ENCODE measurements around the gene BTNL3.
"Not testable (repeated sequence)": the region's sequence is repeated elsewhere in the genome, so short reads cannot be mapped to it uniquely, and the experiment has no call there.

Gene BTNL3

DNA sequence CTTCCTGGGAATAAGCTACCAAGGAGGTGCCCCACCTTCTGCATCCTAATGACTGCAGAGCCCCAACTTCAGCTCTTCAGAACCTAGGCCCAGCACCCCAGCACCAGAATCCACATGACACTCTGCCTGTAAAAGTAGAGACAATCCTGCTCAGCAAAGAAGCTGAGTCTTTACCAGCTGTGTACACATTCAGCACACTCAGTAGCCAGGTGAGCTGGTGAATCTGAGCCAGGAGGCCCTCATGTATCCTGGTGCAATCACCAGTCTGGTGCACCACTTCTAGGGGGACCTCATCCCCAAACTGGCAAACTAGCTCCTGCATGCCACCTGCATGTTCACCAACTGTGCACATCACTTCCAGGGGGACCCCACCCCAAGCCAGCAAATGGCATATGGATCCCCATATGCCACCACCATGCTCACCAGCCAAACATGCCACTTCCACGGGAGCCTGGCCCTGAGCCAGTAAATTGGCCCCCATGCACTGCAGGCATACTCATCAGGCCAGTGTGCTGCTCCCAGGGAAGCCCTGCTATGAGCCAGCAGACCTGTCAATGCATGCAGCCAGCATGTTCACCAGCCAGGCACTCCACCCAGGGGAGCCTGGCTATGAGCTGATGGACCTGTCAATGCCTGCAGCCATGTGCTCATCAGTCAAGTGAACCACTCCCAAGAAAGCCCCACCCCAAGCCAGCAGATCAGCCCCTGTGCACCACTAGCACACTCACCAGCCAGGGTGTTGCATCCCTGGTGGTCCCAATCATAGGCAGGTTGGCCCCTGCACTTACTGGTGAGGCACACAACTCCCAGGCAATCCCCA is 35.8 kb downstream of the BTNL3 start:
- no peak for DNase-seq

DNA sequence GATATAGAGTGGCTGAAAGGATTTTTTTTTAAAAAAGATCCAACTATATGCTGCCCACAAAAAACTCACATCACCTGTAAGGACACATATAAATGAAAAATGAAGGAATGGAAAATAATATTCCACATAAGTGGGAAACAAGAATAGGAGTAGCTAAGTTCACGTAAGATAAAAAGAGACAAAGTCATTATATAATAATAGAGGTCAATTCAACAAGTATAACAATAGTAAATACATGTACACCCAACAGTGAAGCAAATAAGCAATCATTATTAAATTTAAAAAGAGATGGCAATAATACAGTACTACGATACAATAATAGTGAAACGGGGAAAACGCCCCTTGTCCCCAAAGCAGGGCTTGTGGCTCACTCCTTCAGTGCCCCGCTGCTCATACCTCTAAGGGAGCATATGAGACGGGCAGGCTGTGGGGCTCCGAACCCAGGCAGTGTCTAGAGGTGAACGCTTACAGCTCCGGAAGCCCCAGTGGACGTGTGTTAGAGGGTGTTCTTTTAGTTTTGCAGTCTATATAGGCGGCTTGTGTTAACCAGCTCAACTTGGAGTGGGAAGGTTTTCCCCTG is 38.9 kb downstream of the BTNL3 start:
- DNase-seq: no peak

DNA sequence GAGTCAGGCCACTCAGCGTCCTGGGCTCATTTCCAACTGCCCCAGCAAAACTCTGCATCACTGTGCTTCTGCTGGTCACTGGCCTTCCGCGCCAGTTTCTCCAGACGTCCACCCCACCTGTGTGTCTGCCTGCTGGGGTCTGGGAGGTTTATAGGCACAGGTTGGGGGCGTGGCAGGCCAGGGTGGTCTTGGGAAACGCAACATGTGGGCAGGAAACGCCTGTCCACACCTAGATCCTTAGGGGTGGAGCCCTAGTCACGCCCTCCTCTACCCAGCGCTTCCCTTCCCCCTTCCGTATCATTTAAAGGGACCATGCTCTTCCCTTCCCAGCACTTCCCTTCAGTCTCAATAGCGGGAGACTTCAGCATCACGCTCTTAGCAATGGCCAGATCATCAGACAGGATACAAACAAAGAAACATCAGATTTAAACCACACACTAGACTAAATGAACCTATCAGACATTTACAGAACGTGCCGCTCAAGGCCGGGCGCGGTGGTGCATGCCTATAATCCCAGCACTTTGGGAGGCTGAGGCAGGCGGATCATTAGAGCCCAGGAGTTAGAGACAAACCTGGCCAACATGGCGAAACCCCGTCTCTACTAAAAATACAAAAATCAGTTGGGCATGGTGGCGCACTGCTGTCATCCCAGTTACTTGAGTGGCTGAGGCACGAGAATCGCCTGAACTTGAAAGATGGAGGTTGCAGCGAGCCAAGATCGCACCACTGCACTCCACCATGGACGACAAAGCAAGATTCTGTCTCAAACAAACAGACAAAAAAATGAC is 39.6 kb downstream of the BTNL3 start:
- no peak for DNase-seq

DNA sequence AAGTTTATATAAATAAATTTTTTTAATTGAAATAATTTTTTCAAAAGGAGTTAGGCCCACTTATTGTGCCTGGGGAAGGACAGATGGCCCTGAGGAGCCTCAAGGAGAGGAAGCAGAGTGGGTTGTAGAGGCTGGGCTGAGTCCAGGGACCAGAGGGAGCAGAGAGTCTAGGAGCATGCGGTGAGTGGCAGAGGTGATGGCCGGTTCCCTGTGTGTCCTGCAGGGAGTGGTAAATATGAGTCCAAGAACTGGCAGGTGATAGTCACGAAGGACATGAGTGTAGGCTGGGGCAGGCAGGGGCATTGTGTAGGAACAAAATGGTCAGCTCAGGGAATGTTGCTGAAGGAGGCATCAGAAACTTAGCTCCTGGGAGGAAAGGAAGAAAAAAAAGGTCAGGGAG is 43.1 kb downstream of the BTNL3 start:
- no peak for DNase-seq

DNA sequence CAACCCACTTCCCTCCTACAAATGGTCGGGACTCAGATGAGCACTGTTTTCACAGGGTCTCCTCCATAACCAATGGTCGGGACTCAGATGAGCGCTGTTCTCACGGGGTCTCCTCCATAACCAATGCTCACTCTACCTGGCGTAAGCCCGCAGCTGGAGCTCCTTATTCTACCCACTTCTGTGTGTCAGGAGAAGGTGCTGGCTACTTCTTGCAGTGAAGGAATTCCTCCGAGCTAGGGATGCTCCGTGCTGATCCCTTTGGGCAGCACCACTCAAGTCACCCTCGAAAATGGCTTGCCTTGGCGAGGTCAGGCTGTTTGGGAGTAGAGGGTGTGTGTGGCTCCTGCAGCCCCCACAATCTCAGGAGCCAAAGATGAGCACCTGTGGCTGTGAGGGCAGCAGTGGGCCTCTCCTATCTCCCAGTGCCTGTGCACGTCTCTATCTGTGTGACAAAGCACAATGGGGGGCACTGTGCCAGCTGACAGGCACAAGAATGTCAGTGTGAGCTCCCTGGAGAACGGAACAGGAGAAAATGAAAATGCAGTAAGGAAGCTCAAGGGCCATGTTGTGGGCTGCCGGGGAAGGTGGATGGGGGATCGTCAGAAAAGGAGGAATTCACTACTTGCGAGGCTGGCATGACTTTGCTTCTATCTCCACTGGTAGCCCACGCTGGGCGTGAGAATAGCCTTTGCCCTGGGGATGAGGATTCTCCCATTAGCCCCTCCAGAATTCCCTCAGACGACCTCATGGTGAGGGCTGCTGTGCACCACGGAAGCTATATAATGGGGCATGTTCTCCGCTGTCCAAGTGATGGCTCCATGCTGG is 47.6 kb downstream of the BTNL3 start:
- no peak for DNase-seq

DNA sequence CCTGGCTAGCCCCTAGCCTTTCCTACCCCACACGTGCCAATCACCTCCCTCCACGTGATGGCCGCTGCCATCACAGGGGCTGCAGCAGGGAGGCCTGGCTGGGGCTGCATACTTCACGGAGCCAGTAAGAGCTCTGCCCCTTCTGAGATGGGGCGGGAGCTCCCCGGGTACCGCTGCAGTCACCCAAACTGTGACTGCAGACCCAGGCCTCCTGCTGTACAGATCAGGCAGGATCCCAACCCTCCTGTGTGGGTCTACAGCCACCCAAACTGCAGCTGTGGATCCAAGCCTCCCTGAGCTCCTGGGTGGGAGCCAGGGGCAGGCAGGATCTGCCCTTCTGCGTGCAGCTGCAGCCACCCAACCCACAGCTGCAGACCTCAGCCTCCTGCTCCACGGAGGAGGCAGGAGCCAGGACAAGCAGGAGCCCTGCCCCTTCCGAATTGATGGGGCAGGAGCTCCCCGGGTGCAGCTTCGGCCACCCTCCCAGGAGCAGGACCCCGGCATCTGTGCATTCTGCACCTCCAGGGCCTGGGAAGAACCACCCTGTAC is 48.2 kb downstream of the BTNL3 start:
- no peak for DNase-seq

DNA sequence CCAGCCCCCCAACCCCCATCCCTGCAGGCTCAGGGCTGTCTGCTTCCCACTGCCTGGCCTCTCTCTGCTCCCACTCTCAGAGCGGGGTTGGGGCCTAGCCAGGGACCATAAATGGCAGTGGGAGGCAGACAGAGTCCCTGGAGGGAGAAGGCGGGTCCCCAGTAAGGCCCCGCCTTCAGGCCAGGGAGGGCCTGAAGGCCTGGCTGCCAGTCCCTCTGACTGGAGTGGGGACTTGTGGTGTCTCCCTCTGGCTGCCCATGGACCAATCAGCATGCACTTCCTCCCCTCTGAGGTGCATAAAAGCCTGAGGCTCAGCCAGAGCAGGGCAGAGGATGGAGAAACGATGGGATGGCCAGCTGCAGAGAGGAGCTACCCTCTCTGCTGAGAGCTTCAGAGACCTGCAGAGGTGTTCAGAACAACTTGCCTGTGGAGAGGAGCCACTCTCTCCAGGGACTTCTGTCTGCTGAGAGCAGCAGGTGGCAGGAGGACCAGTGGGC is 48.8 kb downstream of the BTNL3 start:
- no peak for DNase-seq

DNA sequence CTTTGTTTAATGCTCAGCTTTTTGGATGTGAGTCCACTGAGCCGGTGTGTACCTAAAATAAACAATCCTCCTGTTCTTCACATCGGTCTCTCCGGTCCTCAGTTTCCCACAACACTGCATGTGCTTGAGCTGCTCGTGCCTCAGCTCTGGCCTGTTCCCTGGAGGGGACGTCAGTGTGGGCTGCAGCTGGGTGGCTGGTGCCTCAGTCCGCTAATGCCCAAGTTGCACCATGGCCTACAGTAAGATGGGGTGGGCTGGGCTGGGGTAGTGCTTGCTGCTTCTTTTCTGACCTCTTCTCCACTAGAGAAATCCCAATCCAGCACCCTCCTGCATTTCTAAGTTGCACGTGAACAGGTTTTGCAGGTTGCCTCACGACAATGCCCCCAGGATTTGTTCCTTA is 50.8 kb downstream of the BTNL3 start:
- DNase-seq: no peak

DNA sequence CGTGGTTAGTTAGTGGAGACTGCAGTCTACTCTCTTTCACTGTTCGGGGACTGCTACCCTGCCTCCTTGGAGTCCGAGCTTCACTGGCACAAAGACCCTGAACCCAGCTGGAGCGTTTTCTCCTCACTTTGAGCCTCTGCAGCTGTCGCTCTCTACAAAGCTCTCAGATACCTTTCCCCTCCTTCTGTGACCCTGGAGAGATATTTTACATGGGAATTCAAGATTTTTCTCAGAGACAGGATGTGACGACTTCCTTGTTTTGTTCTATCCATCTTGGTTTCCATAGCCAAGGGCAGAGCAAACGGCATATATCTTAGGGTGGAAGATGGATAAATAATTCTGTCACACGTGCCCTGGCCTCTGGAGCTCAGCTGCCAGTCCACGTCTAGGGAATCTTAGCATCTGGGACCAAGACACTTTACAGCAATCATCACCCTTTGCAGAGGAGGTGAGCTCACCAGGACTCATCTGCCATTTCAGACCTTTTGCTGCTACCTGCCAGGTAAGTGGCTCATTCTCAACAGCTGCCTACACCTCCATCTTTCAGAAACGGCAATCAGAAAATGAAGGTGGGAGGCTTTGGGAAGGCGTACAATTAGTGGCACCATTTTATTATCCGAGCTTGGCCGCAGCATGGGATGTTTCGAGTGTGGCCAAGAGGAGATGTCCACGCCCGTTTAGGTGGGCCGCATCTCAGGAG is 51.4 kb downstream of the BTNL3 start, which contains the start of gene BTNL9:
Gene BTNL9, plus strand, starts transcription at position 336 of the 700 bp plus-strand sequence. CDS start 5,224 bp downstream, outside the sequence.
- DNase-seq: no peak

DNA sequence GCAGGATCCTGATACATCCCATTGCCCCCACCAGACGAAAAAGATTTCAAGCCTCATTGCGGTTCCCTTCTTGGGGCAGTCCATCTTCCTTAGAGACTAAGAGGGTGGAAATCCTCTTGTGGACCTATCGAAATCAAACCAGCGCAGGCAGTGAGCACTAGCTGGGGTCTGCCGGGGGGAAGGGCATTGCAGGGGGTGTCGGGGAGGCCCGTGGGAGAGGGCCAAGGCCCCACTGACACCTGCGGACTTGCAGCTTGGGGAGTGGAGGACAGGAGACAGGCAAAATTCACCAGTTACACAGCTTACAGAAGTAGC is 51.9 kb downstream of the BTNL3 start:
- DNase-seq: no peak

DNA sequence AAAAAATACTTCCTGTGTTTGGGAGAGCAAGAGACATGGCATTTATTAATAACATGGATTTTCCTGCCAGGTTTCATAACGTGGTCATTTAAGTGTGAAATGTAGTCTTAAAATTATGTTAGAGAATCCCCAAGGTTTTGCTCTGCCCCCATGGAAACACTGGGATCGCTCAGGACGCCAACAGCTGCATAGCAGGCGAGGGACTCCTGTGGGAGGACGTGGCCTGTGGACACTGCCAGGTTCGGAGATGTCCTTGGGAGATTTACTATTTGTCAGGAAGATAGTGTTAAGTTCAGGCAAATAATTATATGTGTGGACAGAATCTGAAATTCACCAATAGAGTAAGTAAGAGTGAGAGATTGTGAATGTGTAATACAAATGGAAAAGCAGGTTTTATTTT is 52.4 kb downstream of the BTNL3 start:
- no peak for DNase-seq

DNA sequence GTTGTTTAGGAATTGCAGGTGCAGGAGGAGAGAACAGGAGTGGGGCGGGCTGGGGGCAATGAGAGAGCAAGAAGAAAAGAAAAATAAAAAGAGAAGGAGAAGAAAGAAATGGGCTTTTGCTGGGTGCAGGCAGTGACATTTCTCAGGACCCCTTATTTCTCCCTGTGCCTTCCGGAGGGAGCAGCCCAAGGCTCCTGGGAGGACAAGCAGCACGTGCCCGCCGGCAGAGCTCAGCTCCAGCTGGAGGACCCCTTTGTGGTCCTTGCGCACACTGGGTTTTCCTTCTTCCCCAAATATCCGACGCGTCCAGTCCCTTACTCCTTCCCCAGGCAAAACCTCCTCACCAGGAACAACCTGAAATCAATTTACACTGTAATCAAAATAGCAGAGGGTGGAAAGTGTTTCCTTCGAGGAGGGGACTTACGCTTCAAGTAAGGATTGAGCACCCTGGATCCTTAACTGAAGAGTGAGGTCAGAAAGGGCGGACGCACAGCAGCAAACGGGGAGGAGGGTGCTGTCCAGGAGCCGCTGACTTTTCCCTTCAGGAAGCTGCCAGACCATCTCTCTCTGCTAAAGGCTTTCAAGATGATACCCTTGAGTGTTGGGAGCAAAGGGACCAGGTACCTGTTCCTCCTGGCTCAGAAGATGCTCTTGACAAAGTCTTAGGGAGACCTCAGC is 53.5 kb downstream of the BTNL3 start:
- no peak for DNase-seq

DNA sequence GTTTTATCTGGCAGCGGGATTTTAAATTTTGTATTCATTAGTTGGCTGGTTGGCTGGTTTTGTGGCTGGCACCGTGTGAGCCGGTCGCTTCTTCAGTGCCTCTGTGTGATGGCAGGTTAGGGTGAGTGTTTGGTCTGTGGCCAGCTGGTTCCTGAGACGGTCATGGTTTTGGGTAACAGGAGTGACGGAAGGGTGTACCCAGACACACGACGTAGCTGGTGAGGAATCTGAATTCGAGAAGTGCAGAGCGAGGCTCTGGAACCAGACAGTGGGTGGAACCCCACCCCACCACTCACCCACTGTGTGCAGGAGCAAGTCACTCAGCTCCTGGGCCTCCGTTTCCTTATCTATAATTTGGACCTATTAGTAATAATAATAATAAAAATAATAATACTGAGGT is 54.1 kb downstream of the BTNL3 start:
- no peak for DNase-seq

DNA sequence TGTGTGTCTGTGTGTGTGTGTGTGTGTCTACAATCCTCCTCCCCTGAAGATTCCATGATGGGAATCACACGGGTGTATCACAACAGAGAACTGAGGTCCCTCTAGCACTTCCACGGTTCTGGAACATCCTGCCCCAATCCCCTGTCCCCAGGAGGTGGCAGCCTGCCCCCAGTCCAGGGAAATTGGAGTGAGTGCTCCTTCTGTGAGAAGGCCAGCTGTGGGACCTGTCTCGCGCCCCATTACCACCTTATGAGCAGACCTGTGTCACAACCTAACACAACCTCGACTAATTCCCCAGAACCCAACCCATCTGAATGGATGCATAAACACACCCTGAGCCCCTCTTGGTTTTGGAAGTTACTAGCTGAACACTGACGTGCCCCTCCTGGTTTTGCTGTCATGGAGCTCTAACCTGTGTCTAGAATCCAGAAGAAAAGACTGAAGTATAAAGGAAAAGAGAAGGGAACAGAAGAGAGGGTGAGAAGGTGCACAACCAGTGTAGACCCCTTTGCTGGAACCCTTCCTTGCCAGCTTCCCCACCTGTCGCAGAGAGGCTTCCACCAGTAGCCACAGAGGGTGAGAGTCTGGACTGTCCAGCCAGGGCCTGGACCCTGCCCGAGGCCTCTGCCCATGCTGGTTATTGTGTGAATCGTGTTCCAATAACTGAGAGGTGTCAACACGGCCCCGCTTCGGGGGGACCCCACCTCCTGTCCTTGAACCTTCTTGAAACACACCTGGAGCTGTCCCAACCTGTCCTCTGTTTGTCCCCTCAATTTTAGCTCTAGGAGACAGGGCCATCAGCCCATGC is 54.8 kb downstream of the BTNL3 start:
- no peak for DNase-seq

DNA sequence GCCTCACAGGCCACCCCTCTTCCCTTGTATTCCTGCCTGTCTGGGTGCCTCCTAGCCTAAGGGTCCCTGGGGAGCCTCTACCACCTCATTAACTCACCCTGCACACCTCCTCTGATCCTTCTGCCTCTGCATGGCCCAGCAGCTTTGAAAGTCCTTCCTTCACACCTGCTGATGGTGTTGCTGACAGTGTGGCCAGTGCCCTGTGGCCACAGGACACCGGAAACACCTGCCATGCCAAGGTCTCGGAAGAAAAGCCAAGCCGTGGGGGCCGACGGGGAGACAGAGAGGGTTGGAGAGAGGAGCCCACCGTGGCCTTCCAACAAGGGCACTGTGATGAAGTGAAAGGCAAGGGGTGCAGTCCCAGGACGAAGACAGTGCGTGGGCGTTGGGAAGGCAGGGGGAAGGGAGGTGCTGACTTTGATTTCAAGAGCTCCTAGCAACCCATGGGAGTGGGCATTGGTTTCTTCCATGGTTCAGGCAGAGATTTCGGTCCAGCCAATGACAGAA is 55.5 kb downstream of the BTNL3 start:
- DNase-seq: no peak

DNA sequence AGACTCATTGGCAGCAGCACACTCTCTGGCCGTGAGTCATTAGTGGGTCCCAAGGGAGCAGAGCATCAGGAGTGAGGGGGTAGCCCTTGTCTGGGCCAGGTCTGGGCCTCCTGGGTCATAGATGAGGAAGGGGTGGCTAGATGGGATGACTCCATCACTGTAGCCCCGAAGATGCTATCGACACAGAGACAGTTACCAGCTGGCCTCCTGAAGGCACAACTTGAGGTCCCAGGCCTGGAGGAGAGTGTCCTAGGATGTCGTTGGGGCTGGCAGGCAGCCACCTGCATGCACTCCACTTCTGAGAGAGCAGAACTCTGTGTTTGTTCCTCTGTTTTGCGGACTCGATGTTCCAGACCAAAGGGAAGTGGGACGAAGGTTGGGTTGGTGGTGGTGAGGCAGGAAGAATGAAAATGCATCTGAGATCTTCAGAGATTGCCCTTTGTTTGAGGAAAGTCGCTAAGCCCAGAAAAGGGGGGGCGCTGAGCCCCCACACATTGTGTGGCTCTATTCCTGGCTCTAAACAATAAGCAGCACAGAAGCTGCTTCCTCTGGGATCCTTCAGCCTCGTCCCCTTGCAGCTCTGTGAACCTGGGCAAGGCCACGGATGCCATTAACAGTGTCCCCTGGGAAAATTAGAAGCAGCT is 56.1 kb downstream of the BTNL3 start:
- no peak for DNase-seq

DNA sequence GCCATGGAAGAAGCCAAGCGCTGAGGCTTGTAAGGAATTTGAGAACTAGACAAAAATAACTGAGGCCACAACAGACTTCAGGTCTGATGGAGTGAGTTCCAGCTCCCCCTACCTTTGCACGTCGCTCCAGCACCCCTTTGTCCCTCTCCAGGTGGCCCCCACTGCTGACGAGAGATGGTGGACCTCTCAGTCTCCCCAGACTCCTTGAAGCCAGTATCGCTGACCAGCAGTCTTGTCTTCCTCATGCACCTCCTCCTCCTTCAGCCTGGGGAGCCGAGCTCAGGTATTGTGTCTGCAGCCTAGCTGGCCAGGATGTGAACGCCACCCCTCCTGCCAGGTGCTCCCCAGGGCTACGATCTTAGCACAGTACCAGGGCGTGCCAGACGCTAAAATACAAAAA is 56.7 kb downstream of the BTNL3 start:
- DNase-seq: no peak

DNA sequence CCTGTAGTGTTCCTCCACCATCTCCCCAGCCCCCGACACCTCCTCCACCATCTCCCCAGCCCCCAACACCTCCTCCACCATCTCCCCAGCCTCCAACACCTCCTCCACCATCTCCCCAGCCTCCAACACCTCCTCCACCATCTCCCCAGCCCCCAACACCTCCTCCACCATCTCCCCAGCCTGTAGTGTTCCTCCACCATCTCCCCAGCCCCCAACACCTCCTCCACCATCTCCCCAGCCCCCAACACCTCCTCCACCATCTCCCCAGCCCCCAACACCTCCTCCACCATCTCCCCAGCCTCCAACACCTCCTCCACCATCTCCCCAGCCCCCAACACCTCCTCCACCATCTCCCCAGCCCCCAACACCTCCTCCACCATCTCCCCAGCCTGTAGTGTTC is 57.2 kb downstream of the BTNL3 start:
- not testable (repeated sequence) for DNase-seq

DNA sequence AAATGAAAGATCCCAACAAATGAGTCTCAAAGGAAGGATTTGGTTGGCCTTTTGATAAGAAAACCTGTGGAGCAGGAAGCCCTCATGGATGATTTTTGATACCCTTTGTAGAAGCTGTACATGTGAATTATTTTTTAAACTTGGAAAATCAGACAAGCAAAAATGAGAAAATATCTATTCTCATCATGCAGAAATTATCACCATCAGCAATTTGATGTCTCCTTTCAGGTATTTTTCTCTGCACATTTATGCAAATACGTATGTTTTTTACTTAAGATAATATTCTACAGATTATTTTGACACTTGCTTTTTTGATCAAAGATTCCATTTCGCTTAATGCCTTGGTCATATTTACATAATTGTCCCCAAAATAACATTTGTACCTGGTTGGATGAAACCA is 58.6 kb downstream of the BTNL3 start:
- no peak for DNase-seq

DNA sequence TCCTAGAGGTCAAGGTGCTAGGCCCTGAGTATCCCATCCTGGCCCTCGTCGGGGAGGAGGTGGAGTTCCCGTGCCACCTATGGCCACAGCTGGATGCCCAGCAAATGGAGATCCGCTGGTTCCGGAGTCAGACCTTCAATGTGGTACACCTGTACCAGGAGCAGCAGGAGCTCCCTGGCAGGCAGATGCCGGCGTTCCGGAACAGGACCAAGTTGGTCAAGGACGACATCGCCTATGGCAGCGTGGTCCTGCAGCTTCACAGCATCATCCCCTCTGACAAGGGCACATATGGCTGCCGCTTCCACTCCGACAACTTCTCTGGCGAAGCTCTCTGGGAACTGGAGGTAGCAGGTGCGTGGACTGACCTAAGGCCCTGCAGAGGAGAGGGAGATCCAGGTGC is 59.3 kb downstream of the BTNL3 start:
- DNase-seq: no peak

Data from T-helper 2 cell (primary cell).